Heart right ventricle (tissue), 16 donors: ENCODE results near the gene SPDYE3. TPM values are rescaled to one million over a fixed set of nuclear protein-coding genes. Genes with fewer than 3 reads are reported as not detected.

ENCODE experiments used
- ATAC-seq, 8 donors: fragments of 200-7000 bp; cut with Tn5 transposase; one replicate each; pipeline ENCODE4 v1.9.1; 2020; ENCODE audit warnings: mild to moderate bottlenecking in 8 of 8, moderate library complexity in 8 of 8, moderate number of reproducible peaks in 1 of 8
- DNase-seq, 2 donors: peaks; one replicate each; pipeline ENCODE4 v3.0.0-alpha.2; 2020
- H3K27ac ChIP-seq, 10 donors: fragments of 200-600 bp; sonication (generic) in 2 of 10; one replicate each; pipeline versions ENCODE4 v1.5.0 to v1.8.0; 2020 to 2022; ENCODE audit warnings: mild to moderate bottlenecking in 3 of 10
- H3K27me3 ChIP-seq, 7 donors: fragments of 200-600 bp; one replicate each; pipeline ENCODE4 v1.8.0; 2021 to 2022; ENCODE audit warnings: mild to moderate bottlenecking in 2 of 7
- H3K36me3 ChIP-seq, 9 donors: fragments of 200-600 bp; sonication (generic) in 1 of 9; one replicate each; pipeline versions ENCODE4 v1.5.0 to v1.8.0; 2020 to 2022; ENCODE audit warnings: mild to moderate bottlenecking in 2 of 9
- H3K4me1 ChIP-seq, 9 donors: fragments of 200-600 bp; sonication (generic) in 1 of 9; one replicate each; pipeline versions ENCODE4 v1.5.0 to v1.8.0; 2020 to 2022; ENCODE audit warnings: mild to moderate bottlenecking in 4 of 9
- H3K4me3 ChIP-seq, 10 donors: fragments of 200-600 bp; sonication (generic) in 2 of 10; one replicate each; pipeline versions ENCODE4 v1.5.0 to v1.8.0; 2020 to 2022; ENCODE audit warnings: mild to moderate bottlenecking in 7 of 10, moderate library complexity in 2 of 10
- H3K9me3 ChIP-seq, 11 donors: fragments of 200-600 bp in 10 of 11; sonication (generic) in 2 of 11; one replicate each; pipeline versions ENCODE4 v1.5.0 to v1.8.0; 2013 to 2022; ENCODE audit warnings: mild to moderate bottlenecking in 2 of 11, control low read depth in 1 of 11, moderate library complexity in 1 of 11
- CTCF ChIP-seq, 9 donors: fragments of 200-600 bp; sonication (generic) in 2 of 9; IDR thresholded peaks; one replicate each; pipeline versions ENCODE4 v1.5.0 to v1.8.0; 2021 to 2022; ENCODE audit warnings: antibody characterized with exemption in 9 of 9, mild to moderate bottlenecking in 5 of 9, moderate library complexity in 1 of 9
- WGBS, 2 donors: extraction: QIAGEN DNeasy Blood & Tissue Kit; methylation state at CpG; one replicate each; pipeline ENCODE4 v1.1.7; 2013; ENCODE audit warnings: inconsistent platforms in 1 of 2; 5-methylcytosine and 5-hydroxymethylcytosine counted together
- intact Hi-C, 10 donors: fragments of 100-400 bp; cut with DNase I; formaldehyde crosslinking; loops; one replicate each; pipeline versions ENCODE4 v1.11.1 to v1.14.2; 2022
- polyA plus RNA-seq, 2 donors: library from polyadenylated mRNA; stranded (reverse); fragments of 200-250 nt; gene quantifications; one replicate each; pipeline ENCODE4 v1.2.3, GENCODE V29; 2013
- total RNA-seq, 10 donors: library from RNA; stranded (reverse); fragmentation: NEBNext Ultra II Directional in 3 of 10; extraction: Animal tissue kit (Norgen Biotek cat#: 25700) in 3 of 10; gene quantifications; one replicate each; pipeline versions ENCODE4 v1.2.1 to v1.2.4, GENCODE V29; 2021 to 2023
- donor health status: Arrhythmogenic right ventricular cardiomyopathy.
- donor health status: ischemic (EF 13 %, LVEDD 7.1; RV severe dilation, severe dysfunction).
- donor health status: healthy with polysubstance abuse.
- donor health status: DM: no; HTN: yes; CAD: no.
- donor health status: DM: no; HTN: no; CAD: no.
- donor health status: ischemic (EF 25% LVEDD 6.9; RV normal size, moderate dysfunction).
- donor health status: ischemic (EF 25% LVEDD 5.7; RV mildly dilated, moderate dysfunction).
- donor health status: healthy.
- donor health status: DM: yes; HTN: yes; CAD: no.
- donor health status: Ischemic cardiomyopathy.
- donor health status: ischemic (EF 35%, LVEDD 5.7; RV mildly dilated, moderate dysfunction).
- donor health status: nonischemic (EF 11% LVEDD 7.7; RV severe dilation, severe dysfunction).
- donor health status: DM: yes; HTN: yes; CAD: no.
- donor health status: PGD.
- donor health status: ischemic (EF 29% LVEDD 5.4; RV normal size, mild dysfunction).
- donor health status: nonischemic (EF 23%, LVEDD 6.1; RV moderate dilation, normal function).

The SPDYE3 gene
- total and polyA plus RNA-seq, 12 donors = 0.04 to 0.15 TPM; not detected in 10

- peak overlapping the region in 1 of 10 donors; percentile 95 for H3K27ac ChIP-seq
- no peaks in the 10 kb centered on the region for H3K27me3 ChIP-seq
- WGBS, 2 donors = 88% methylated on average over 16 of the region's 16 CpGs
- H3K4me3 ChIP-seq = no peak overlapping the region
- H3K36me3 ChIP-seq = peaks cover 0 to 69% (median 15%) of the 10 kb centered on the region in 9 donors
- H3K9me3 ChIP-seq = no peaks in the 10 kb centered on the region
- intact Hi-C loops = no loop called here
- H3K4me1 ChIP-seq = peaks cover 0 to 67% (median 0%) of the 10 kb centered on the region in 9 donors
- TF ChIP-seq CTCF (IDR thresholded peaks at IDR 0.05) = no peak
- peak in 2 of 8 donors; percentile 6 to 14 for ATAC-seq
- no peak for DNase-seq
Observed at GRCh38 chr7:100366411-100367250, 59.1 kb downstream of the SPDYE3 start.

GRCh38 chr7:100367251-100367620 lies 59.7 kb downstream of the SPDYE3 start:
- TF ChIP-seq CTCF (IDR thresholded peaks at IDR 0.05) = no peak
- 93 to 94% methylated on average over 8 of the region's 8 CpGs for WGBS, 2 donors
- Histone ChIP-seq H3K27me3 (no peaks in the 10 kb centered on the region), H3K27ac (peak overlapping the region in 2 of 10 donors; percentile 22 to 95), H3K9me3 (no peaks in the 10 kb centered on the region), H3K36me3 (peaks cover 0 to 63% (median 9%) of the 10 kb centered on the region in 9 donors), H3K4me3 (no peak overlapping the region), H3K4me1 (peaks cover 0 to 73% (median 0%) of the 10 kb centered on the region in 9 donors)
- DNase-seq = no peak
- no peak for ATAC-seq
- intact Hi-C loops = no loop called here

GRCh38 chr7:100367676-100368613 lies 60.4 kb downstream of the SPDYE3 start:
- intact Hi-C loops = no loop called here
- Histone ChIP-seq H3K36me3 (peaks cover 0 to 56% (median 4%) of the 10 kb centered on the region in 9 donors), H3K9me3 (no peaks in the 10 kb centered on the region), H3K27me3 (no peaks in the 10 kb centered on the region), H3K27ac (peak overlapping the region in 5 of 10 donors; percentile 12 to 95 (median 22)), H3K4me1 (peaks cover 0 to 80% (median 0%) of the 10 kb centered on the region in 9 donors), H3K4me3 (no peak overlapping the region)
- 91% methylated on average over 12 of the region's 12 CpGs for WGBS, 2 donors
- TF ChIP-seq CTCF (IDR thresholded peaks at IDR 0.05) = no peak
- DNase-seq (no peak), ATAC-seq (peak in 1 of 8 donors; percentile 27)

GRCh38 chr7:100369105-100369504 lies 61.6 kb downstream of the SPDYE3 start:
- DNase-seq (peak; percentile 37 to 58), ATAC-seq (peak; percentile 36 to 75 (median 62))
- H3K27ac ChIP-seq = peak overlapping the region in 6 of 10 donors; percentile 30 to 95 (median 60)
- no peaks in the 10 kb centered on the region for H3K9me3 ChIP-seq
- peaks cover 0 to 44% (median 0%) of the 10 kb centered on the region in 9 donors for H3K36me3 ChIP-seq
- peaks cover 0 to 86% (median 0%) of the 10 kb centered on the region in 9 donors for H3K4me1 ChIP-seq
- intact Hi-C loops = no loop called here
- no peaks in the 10 kb centered on the region for H3K27me3 ChIP-seq
- H3K4me3 ChIP-seq = no peak overlapping the region
- TF ChIP-seq CTCF (IDR thresholded peaks at IDR 0.05) = no peak
- WGBS, 2 donors = 76 to 78% methylated on average over 6 of the region's 6 CpGs
